GM10266 (cell line): ENCODE measurements around the gene IRF9.

Experiments used
- DNase-seq: peaks from one replicate; pipeline ENCODE4 v3.0.0; 2012; ENCODE audit errors: extremely low spot score
- TF ChIP-seq, protein P1 (sequence below): IDR thresholded peaks from 2 replicates; pipeline ENCODE4 v1.5.1; 2012; ENCODE audit warnings: mild to moderate bottlenecking, low read depth; ENCODE audit not compliant: control insufficient read depth, insufficient read depth; ENCODE audit errors: missing control alignments

Gene IRF9

DNA sequence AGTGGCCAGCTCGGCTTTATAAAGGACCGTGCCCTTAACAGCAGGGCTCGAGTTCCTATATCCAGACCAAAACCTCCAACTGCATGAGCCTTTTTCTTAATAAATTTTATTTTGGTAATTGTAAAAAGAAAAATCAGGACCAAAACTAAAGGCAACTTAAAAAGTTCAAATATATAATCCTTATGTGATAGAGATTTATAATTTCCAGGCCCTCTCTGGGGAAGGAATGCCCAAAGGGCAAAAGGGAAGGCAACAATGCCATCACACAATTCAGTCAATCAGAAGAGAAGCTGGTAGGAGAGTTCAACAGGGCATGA is 28.0 kb downstream of the IRF9 start:
- TF ChIP-seq, protein P1, sequence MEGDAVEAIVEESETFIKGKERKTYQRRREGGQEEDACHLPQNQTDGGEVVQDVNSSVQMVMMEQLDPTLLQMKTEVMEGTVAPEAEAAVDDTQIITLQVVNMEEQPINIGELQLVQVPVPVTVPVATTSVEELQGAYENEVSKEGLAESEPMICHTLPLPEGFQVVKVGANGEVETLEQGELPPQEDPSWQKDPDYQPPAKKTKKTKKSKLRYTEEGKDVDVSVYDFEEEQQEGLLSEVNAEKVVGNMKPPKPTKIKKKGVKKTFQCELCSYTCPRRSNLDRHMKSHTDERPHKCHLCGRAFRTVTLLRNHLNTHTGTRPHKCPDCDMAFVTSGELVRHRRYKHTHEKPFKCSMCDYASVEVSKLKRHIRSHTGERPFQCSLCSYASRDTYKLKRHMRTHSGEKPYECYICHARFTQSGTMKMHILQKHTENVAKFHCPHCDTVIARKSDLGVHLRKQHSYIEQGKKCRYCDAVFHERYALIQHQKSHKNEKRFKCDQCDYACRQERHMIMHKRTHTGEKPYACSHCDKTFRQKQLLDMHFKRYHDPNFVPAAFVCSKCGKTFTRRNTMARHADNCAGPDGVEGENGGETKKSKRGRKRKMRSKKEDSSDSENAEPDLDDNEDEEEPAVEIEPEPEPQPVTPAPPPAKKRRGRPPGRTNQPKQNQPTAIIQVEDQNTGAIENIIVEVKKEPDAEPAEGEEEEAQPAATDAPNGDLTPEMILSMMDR: no peak
- no peak for DNase-seq

DNA sequence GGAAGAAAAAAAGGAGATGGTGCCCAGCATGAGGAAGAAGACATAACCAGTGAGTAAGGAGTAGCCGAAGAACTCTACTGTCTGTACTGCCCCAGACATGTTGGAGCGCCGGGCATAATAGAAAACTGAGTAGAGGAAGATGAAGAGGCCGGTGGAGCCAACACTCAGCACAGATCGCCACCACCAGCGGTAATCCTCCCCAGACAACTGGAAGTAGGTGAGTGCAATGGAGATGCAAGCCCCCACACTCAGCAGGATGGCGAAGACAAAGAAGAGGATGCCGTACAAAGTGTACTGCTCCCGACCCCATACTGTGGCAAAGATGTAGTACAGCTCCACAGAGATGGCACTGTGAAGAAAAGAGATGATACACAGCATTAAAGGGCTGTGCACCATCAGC is 28.4 kb downstream of the IRF9 start:
- DNase-seq: no peak
- TF ChIP-seq, protein P1: no peak

DNA sequence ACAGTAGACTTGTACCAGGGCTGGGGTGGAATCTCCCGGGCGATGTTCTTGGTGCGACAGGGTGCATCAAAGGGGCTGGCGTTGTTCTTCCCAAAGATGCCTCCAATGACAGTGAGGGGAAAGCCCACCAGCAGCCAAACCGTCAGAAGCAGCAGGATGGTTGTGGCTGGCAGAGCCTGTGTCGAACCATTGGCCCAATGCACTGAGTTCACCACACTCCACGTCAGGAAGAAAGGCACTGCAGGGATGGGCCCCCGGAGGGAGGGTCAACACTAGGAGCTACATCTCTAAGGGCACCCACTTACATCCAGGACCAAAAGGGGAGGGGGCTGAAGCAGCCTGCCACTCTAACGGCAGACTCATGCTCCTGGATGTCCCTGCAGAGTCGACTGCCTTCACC is 29.4 kb downstream of the IRF9 start:
- no peak for DNase-seq
- TF ChIP-seq, protein P1: no peak

DNA sequence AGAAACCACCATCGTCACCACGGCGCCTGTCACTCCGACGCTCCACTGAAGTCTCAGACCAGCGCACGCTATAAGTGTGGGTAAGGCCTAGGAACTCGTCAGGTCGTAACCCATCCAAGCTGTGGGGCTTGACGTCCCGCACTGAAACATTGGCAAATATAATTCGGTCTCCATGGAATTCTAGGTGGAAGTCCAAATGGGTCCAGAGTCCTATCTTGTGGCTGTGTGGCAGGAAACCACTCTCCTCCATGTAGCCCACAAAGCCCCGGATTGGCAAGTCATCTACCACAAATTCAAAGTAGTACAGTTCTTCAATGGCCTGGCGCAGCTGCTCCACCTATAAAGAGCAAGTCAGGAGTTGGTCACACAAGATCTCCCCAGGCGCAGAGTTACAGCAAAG is 31.9 kb downstream of the IRF9 start:
- TF ChIP-seq, protein P1: no peak
- DNase-seq: no peak

DNA sequence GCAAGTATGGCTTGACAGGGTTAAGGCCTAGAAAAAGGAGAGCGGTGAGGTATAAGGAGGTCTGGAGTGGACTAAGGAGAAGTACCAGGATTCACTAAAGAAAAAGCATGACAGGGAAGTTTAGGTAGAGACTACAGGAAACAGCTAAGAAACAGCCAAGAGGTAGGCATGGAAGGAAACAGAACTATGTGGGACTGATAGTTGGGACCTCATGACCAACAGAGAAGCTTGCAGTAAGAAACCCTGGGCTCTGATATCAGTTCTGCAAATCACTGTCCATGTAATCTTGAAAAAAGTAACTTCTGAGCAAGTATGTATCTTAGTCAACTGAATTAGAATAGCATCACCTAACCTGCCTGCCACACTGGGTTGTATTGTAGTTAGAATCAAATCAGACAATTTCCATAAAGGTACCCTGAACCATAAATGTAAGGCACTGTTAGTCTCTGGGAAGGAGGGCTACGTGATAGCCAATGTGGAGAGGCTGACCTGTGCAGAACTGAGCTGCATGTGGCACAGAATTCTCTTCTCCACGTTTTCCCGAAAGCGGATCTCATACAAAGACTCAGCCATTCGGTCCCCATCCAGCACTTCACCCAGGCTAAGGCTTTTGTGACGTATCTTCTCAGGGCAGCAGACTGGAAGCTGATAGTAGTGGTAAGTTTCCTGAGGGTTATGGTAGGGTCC is 33.3 kb downstream of the IRF9 start:
- TF ChIP-seq, protein P1: no peak
- DNase-seq: no peak

DNA sequence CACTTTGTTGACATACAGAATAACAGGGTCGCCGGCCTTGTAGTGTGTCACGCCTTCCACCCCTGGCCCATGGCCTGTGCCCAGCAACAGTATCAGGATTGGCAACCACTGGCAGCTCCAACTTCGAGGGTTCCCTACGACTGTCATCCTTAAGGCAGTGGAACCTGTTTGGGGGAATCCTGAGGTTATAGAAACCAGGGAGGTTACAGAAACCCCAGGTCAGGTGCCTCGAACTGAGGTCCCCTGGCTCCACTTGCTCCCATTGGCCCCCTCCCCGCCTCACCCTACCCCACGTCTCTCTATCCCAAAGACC is 33.8 kb downstream of the IRF9 start:
- DNase-seq: no peak
- TF ChIP-seq, protein P1: no peak

DNA sequence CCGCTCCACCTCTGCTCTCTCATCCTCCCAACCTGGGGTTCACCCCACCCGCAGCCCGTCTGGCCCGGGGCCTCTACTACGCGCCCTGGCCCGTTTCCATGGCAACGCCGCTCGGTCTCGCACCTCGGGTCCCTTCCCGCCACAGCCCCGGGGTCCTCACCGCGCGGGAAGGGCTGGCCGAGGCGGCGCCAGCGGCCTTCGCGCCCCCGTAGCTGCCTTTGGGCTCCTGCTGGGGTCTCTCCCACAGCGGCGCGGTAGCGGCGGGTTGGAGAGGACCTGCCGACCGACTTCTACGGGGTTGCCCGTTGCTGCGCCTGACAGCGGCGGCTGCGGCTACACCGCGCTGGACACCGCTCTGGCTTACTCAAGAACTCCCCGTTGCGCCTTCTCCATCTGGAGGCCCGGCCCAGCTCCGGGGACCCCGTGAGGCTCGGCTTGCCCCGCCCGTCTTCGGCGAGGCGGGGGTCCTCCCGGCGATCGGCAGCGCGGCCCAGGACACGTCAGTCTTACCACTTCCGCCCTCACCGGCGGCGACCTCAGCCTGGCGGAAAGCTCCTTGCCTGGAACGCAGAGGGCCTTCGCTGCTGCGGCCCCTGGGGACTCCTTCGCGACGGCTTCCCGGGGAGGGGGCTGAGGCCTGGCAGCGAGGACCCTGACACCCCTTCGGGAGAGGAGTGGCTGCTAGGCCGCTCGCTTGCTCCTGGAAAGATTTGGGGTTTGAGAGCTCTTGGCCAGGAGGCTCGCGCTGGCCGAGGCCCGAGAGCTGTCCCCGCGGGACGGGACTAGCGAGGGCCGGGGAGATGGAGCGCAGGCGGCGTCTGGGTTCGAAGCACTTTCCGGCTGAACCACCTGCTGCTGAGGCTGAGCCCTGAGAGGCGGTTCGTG is 34.4 kb downstream of the IRF9 start, which contains the start of gene TM9SF1:
TM9SF1 (minus strand) TSS at position 256 of the 885 bp plus-strand sequence. CDS start 422 bp downstream, outside the sequence.
- DNase-seq: peak; percentile 92
- TF ChIP-seq, protein P1: no peak
